Measurements from ENCODE around the gene SNTA1. TPM values are rescaled to one million over a fixed set of nuclear protein-coding genes. Genes with fewer than 3 reads are reported as not detected.

Gene SNTA1
- total RNA-seq, 1 experiment from 2014 or later = 9.9 TPM

DNA sequence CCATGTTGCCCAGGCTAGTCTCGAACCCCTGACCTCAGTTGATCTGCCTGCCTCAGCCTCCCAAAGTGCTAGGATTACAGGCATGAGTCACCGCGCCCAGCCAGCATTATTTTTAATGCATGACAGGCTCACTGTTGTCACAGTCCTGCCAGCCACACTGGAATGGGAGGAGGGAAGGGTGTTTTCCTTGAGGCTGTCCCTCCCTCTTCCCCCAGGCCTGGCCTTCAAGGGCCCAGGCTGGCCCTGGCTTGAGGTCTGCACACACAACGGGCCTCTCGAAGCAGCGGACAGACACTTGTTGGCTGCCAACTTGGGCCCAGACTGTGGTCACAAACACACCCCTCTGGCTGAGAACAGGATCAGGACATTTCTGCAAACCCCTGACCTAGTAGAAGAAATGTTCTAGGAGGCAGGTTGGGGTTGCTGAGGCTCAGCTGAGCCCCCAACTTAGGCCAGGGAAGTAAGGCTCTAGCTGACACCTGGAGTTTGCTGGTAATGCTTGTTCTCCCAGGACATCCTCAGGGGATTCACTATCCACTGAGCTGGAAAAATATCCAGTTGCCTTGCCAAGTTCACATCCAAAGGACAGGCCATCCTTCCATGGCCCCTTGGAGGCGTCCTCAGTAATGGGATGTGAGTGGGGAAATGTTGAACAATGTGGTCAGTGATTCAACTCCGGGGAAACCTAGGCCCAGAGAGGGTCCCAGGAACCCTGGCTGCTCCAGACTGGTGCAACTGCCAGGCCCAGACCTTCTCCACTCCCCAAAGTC is 9.9 kb downstream of the SNTA1 start:
- Histone ChIP-seq H4K5ac (ENCODE audit: insufficient read length, low read depth, low read length) (no peak overlapping the region), H2BK20ac (ENCODE audit: low read depth, low read length, poor library complexity, severe bottlenecking) (no peak overlapping the region), H2BK15ac (ENCODE audit: low read depth, low read length) (no peak overlapping the region), H3K4me1 (ENCODE audit: insufficient read depth, low read length) (no peaks in the 10 kb centered on the region), H4K91ac (ENCODE audit: insufficient read length, low read depth, low read length) (no peak overlapping the region), H2BK5ac (ENCODE audit: insufficient read length, low read length) (no peak overlapping the region), H3K9ac (ENCODE audit: extremely low read depth, insufficient read length, low read length) (no peak overlapping the region), H3K23me2 (ENCODE audit: insufficient read length, low read depth, low read length, poor library complexity, severe bottlenecking) (no peaks in the 10 kb centered on the region), H3K79me1 (ENCODE audit: insufficient read depth, low read depth, low read length, poor library complexity, severe bottlenecking) (no peaks in the 10 kb centered on the region), H3K27ac (ENCODE audit: insufficient read length, low read depth, low read length) (no peak overlapping the region), H3K18ac (ENCODE audit: insufficient read length, low read depth, low read length) (no peak overlapping the region), H3K4ac (ENCODE audit: low read depth, low read length) (no peak overlapping the region), H4K8ac (replicated peaks; ENCODE audit: insufficient read length, low read depth, low read length) (no peak overlapping the region), H2BK120ac (ENCODE audit: low read depth, low read length, poor library complexity, severe bottlenecking) (no peak overlapping the region), H4K20me1 (ENCODE audit: control insufficient read depth, insufficient read depth, insufficient read length) (no peaks in the 10 kb centered on the region), H2AK5ac (ENCODE audit: insufficient read length, low read length) (no peak overlapping the region), H3K9me3 (ENCODE audit: control insufficient read depth, low read depth, low read length) (no peaks in the 10 kb centered on the region), H2BK12ac (ENCODE audit: insufficient read length, low read depth, low read length) (no peak overlapping the region), H3K27me3 (ENCODE audit: insufficient read depth, low read length) (no peaks in the 10 kb centered on the region), H3K14ac (ENCODE audit: insufficient read depth, low read length) (no peak overlapping the region; the same call in 1 of the 2 replicates), H3K23ac (ENCODE audit: insufficient read length, low read depth, low read length) (no peak overlapping the region), H3T11ph (ENCODE audit: low read length) (no peak overlapping the region), H3K56ac (ENCODE audit: insufficient read length, low read depth, low read length) (no peak overlapping the region), H3K79me2 (ENCODE audit: insufficient read depth, low read length) (no peaks in the 10 kb centered on the region), H2AFZ (ENCODE audit: low read length) (no peak overlapping the region), H3K4me2 (ENCODE audit: insufficient read depth, insufficient read length, low read length) (no peak overlapping the region)
- peaks cover 0 to 5% (median 4%) of the 10 kb centered on the region in 3 experiments; a peak in 2 of 7 replicates for H3K36me3 Mint-ChIP-seq (ENCODE audit: insufficient read depth in 1 of 3, low read depth in 3 of 3)
- H3K4me3 Mint-ChIP-seq = no peak overlapping the region
- WGBS (ENCODE audit: extremely low coverage, insufficient read length, low lambda C conversion rate) = no CpG with 5 or more reads among the region's 8 CpGs
- H3K9me3 Mint-ChIP-seq = no peaks in the 10 kb centered on the region
- H3K4me1 Mint-ChIP-seq = no peaks in the 10 kb centered on the region
- TF ChIP-seq, protein P1, sequence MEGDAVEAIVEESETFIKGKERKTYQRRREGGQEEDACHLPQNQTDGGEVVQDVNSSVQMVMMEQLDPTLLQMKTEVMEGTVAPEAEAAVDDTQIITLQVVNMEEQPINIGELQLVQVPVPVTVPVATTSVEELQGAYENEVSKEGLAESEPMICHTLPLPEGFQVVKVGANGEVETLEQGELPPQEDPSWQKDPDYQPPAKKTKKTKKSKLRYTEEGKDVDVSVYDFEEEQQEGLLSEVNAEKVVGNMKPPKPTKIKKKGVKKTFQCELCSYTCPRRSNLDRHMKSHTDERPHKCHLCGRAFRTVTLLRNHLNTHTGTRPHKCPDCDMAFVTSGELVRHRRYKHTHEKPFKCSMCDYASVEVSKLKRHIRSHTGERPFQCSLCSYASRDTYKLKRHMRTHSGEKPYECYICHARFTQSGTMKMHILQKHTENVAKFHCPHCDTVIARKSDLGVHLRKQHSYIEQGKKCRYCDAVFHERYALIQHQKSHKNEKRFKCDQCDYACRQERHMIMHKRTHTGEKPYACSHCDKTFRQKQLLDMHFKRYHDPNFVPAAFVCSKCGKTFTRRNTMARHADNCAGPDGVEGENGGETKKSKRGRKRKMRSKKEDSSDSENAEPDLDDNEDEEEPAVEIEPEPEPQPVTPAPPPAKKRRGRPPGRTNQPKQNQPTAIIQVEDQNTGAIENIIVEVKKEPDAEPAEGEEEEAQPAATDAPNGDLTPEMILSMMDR (conservative IDR thresholded peaks at IDR 0.05) = no peak
- no peak for DNase-seq
- H3K27ac Mint-ChIP-seq = 0 out of 7 replicates have a peak overlapping the region, but pooled peaks of 1 of the 3 experiments have one; percentile 28
- H3K27me3 Mint-ChIP-seq (ENCODE audit: low read depth) = no peaks in the 10 kb centered on the region

Measured in H9 (cell line).